ENCODE results near the gene ARL2BP. TPM values are rescaled to one million over a fixed set of nuclear protein-coding genes. Genes with fewer than 3 reads are reported as not detected.
A peak's percentile ranks its signal among the peaks of the same experiment; 100 is the strongest.
"Not testable (repeated sequence)": the region's sequence is repeated elsewhere in the genome, so short reads cannot be mapped to it uniquely, and the experiment has no call there.

ARL2BP gene
- total and polyA plus RNA-seq, 3 experiments from 2014 or later = 29.9 to 112 (median 30.1) TPM

DNA sequence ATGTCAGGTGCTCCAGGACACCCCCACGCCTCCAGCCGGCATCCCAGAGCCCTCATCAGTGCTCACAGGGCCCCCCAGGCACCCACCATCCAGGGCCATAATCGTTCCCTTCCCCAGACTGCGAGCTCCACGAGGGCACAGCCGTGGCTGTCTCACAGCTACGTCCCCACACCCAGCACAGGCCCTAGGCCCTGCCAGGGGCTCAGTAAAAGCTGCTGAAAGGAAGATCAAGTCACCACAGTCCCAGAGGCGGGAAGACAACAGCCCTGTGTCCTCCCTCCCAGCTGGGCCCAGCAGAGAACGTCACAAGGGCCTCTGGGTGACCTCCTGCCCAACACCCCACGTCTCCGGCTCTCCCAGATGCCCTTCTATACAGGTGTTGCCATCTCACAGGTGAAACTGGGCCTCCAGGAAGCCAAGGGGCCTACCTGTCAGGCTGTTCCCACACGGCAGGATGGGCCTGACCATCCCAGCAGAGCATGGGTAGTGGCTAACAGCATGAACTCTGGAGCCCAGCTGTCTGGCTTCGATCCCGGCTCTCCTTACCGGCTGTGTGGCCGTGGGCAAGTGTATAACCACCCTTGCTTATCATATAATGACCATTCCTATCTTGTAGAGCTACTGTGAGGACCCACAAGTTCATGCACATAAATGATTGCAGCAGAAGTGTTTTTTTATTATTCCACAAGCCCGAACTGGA lies 17.9 kb downstream of the ARL2BP start:
- Mint-ChIP-seq H3K9me3 (no peaks in the 10 kb centered on the region), H3K4me3 (no peak overlapping the region), H3K36me3 (no peaks in the 10 kb centered on the region), H3K27me3 (no peaks in the 10 kb centered on the region), H3K27ac (peak overlapping the region in 1 of 8 donors; percentile 58), H3K4me1 (peaks cover 17 to 40% (median 25%) of the 10 kb centered on the region in 3 donors)
- Histone ChIP-seq H3K4me1 (ENCODE audit: insufficient read depth, low read length) (peaks cover 48% of the 10 kb centered on the region), H3K36me3 (ENCODE audit: insufficient read depth, low read length) (no peaks in the 10 kb centered on the region), H3K9me3 (ENCODE audit: low read length) (no peaks in the 10 kb centered on the region), H3K27ac (ENCODE audit: low read depth, low read length) (no peak overlapping the region), H3K27me3 (ENCODE audit: insufficient read depth, low read length, poor library complexity, severe bottlenecking) (no peaks in the 10 kb centered on the region), H3K4me3 (ENCODE audit: low read length) (no peak overlapping the region)
- ChIA-PET POLR2A (no interaction called here), CTCF (interaction anchor here (1.7 kb wide), 1 partner anchor 18 kb away, joined by 3 read pairs; no protein-coding TSS in a partner anchor)
- no peak for DNase-seq

DNA sequence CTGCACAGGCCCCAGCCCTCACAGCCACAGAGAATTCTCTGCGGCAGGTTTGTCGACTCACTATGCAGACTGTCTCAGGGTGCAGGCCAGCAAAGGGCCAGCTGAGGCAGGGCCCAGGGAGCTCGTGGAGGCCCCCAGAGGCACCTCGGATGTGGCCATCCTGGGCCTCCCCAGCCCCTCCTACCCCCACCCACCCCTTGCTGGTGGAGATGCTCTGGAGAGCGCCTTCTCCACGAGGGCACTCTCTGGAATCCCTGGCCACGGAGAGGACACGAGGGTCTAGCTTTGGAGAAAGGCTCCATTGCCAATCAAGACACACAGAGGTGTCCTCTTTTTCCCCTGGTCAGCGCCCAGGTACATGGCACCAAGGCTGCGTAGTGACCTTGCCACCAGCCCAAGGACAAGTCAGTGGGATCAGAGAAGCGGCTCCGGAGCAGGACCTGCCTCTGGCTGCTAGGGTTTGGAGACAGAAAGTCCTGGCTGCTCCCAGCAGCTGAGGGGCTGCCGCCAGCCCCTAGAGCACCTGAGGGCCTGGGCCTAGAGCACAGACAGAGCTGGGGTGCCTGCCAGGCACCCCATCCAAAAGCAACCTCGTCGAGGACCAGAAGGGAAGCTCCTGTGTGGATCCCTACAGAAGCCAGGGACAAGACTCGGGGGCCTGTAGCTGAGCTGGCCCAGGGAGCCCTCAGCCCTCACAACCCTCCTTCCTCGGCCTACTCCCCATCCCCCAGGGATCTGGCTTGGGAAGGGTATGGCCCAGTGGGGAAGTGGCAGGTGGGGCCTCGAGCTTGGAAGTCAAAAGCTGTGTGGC lies 18.7 kb downstream of the ARL2BP start:
- peaks cover 56% of the 10 kb centered on the region for H3K4me1 ChIP-seq (ENCODE audit: insufficient read depth, low read length)
- peaks cover 19 to 45% (median 30%) of the 10 kb centered on the region in 3 donors for H3K4me1 Mint-ChIP-seq
- POLR2A ChIA-PET = no interaction called here

DNA sequence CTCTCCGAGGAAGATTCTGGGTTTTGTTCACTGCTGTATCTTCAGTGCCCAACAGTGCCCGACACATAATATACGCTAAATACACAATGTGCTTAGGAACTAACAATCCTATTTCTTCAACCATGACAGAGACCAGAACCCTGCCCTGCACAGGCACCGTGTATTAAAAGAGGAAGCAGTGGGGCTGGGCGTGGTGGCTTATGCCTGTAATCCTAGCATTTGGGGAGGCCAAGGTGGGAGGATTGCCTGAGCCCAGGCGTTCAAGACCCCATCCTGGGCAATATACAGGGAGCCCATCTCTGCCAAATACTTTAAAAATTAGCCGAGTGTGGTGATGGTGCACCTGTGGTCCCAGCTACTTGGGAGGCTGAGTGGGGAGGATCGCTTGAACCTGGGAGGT lies 19.3 kb downstream of the ARL2BP start:
- no peak for DNase-seq
- no peaks in the 10 kb centered on the region for H3K36me3 Mint-ChIP-seq
- H3K4me1 Mint-ChIP-seq = peaks cover 19 to 45% (median 30%) of the 10 kb centered on the region in 3 donors
- Histone ChIP-seq H3K4me3 (ENCODE audit: low read length) (no peak overlapping the region), H3K27ac (ENCODE audit: low read depth, low read length) (no peak overlapping the region), H3K4me1 (ENCODE audit: insufficient read depth, low read length) (peaks cover 62% of the 10 kb centered on the region), H3K9me3 (ENCODE audit: low read length) (no peaks in the 10 kb centered on the region), H3K36me3 (ENCODE audit: insufficient read depth, low read length) (no peaks in the 10 kb centered on the region), H3K27me3 (ENCODE audit: insufficient read depth, low read length, poor library complexity, severe bottlenecking) (no peaks in the 10 kb centered on the region)
- no peaks in the 10 kb centered on the region for H3K9me3 Mint-ChIP-seq
- no peaks in the 10 kb centered on the region for H3K27me3 Mint-ChIP-seq
- H3K27ac Mint-ChIP-seq = peak overlapping the region in 2 of 8 donors; percentile 42 to 57
- H3K4me3 Mint-ChIP-seq = no peak overlapping the region
- POLR2A ChIA-PET = no interaction called here
- CTCF ChIA-PET = interaction anchor here (0.9 kb wide), 1 partner anchor 180 kb away, joined by 3 read pairs; no protein-coding TSS in a partner anchor

More for the DNA sequence above, 18.7 kb downstream of the ARL2BP start:
- no peak for DNase-seq
- peak overlapping the region in 2 of 8 donors; percentile 42 to 57 for H3K27ac Mint-ChIP-seq
- CTCF ChIA-PET = interaction anchor here (0.9 to 1.7 kb wide), 2 partner anchors 17 to 180 kb away, joined by 3 read pairs; no protein-coding TSS in a partner anchor
- no peaks in the 10 kb centered on the region for H3K9me3 Mint-ChIP-seq
- Histone ChIP-seq H3K27me3 (ENCODE audit: insufficient read depth, low read length, poor library complexity, severe bottlenecking) (no peaks in the 10 kb centered on the region), H3K36me3 (ENCODE audit: insufficient read depth, low read length) (no peaks in the 10 kb centered on the region), H3K9me3 (ENCODE audit: low read length) (no peaks in the 10 kb centered on the region), H3K27ac (ENCODE audit: low read depth, low read length) (no peak overlapping the region), H3K4me3 (ENCODE audit: low read length) (no peak overlapping the region)
- H3K27me3 Mint-ChIP-seq = no peaks in the 10 kb centered on the region
- H3K4me3 Mint-ChIP-seq = no peak overlapping the region
- H3K36me3 Mint-ChIP-seq = no peaks in the 10 kb centered on the region

DNA sequence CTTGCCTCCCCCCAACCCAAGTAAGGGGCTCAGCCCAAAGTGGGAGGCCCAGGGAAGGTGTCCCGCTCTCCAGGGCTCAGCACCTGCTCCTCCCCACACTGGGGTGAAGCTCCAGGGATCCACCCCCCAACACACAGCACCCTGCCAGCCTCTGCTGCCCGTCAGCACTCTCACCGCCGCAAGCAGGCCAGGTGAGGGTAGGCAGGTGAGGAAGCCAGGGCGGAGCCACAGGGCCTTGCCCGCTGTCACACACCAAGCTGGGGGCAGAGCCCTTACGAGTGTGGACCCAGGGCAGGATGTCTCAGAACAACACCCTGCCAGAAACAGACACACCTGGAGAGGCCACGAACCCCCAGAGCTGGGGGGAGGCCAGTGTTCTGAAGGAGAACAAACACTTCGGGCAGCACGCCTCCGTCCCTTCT lies 19.9 kb downstream of the ARL2BP start:
- DNase-seq = peak in 1 of 5 donors; percentile 43
- no peaks in the 10 kb centered on the region for H3K27me3 Mint-ChIP-seq
- Histone ChIP-seq H3K4me3 (ENCODE audit: low read length) (no peak overlapping the region), H3K27me3 (ENCODE audit: insufficient read depth, low read length, poor library complexity, severe bottlenecking) (no peaks in the 10 kb centered on the region), H3K36me3 (ENCODE audit: insufficient read depth, low read length) (no peaks in the 10 kb centered on the region), H3K9me3 (ENCODE audit: low read length) (no peaks in the 10 kb centered on the region), H3K27ac (ENCODE audit: low read depth, low read length) (no peak overlapping the region), H3K4me1 (ENCODE audit: insufficient read depth, low read length) (peaks cover 60% of the 10 kb centered on the region)
- no peaks in the 10 kb centered on the region for H3K9me3 Mint-ChIP-seq
- no peak overlapping the region for H3K4me3 Mint-ChIP-seq
- H3K27ac Mint-ChIP-seq = peak overlapping the region in 3 of 8 donors; percentile 5 to 81 (median 50)
- peaks cover 19 to 40% (median 29%) of the 10 kb centered on the region in 3 donors for H3K4me1 Mint-ChIP-seq
- POLR2A ChIA-PET = no interaction called here
- CTCF ChIA-PET = interaction anchor here (0.9 kb wide), 1 partner anchor 181 kb away, joined by 3 read pairs; no protein-coding TSS in a partner anchor
- H3K36me3 Mint-ChIP-seq = no peaks in the 10 kb centered on the region

DNA sequence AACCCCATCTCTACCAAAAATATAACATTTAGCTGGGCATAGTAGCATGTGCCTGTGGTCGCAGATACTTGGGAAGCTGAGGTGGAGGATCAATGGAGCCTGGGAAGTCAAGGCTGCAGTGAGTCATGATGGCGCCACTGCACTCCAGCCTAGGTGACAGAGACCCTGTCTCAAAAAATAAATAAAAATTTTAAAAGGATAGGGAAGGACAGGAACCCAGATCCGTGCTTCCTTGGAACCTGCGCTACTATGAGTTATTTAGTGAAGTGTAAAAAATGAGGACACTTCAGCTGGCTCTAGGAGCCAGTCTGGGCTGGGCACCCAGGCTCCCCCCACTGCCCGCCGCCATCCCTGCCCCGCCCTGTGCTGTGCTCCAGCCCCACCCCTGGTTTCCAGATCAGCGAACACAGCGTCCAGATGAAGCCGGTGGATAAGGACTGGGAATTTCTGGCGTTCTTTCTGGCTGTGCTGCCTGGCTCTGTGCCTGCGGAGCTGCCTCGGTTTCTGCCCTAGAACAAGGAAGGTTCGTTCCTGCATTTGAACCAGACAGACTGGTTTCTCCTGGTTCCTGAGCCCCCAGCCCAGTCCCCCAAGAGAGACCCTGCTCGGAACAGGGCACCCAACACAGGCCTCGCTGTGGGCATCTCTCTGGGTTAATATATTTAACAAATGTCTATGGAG lies 20.9 kb downstream of the ARL2BP start:
- H3K27me3 ChIP-seq (ENCODE audit: insufficient read depth, low read length, poor library complexity, severe bottlenecking) = no peaks in the 10 kb centered on the region
- H3K4me1 Mint-ChIP-seq = peaks cover 13 to 31% (median 23%) of the 10 kb centered on the region in 3 donors
- peak overlapping the region; percentile 26 for H3K4me3 ChIP-seq (ENCODE audit: low read length)
- no peaks in the 10 kb centered on the region for H3K9me3 ChIP-seq (ENCODE audit: low read length)
- H3K36me3 ChIP-seq (ENCODE audit: insufficient read depth, low read length) = no peaks in the 10 kb centered on the region
- CTCF ChIA-PET = no interaction called here
- peak overlapping the region; percentile 21 for H3K27ac ChIP-seq (ENCODE audit: low read depth, low read length)
- H3K9me3 Mint-ChIP-seq = no peaks in the 10 kb centered on the region
- no peaks in the 10 kb centered on the region for H3K36me3 Mint-ChIP-seq
- no peaks in the 10 kb centered on the region for H3K27me3 Mint-ChIP-seq
- peak overlapping the region; percentile 26 to 88 (median 70) for H3K27ac Mint-ChIP-seq
- POLR2A ChIA-PET = no interaction called here
- DNase-seq = no peak
- peak overlapping the region in 3 of 7 donors; percentile 4 to 44 (median 33) for H3K4me3 Mint-ChIP-seq
- H3K4me1 ChIP-seq (ENCODE audit: insufficient read depth, low read length) = peaks cover 52% of the 10 kb centered on the region

DNA sequence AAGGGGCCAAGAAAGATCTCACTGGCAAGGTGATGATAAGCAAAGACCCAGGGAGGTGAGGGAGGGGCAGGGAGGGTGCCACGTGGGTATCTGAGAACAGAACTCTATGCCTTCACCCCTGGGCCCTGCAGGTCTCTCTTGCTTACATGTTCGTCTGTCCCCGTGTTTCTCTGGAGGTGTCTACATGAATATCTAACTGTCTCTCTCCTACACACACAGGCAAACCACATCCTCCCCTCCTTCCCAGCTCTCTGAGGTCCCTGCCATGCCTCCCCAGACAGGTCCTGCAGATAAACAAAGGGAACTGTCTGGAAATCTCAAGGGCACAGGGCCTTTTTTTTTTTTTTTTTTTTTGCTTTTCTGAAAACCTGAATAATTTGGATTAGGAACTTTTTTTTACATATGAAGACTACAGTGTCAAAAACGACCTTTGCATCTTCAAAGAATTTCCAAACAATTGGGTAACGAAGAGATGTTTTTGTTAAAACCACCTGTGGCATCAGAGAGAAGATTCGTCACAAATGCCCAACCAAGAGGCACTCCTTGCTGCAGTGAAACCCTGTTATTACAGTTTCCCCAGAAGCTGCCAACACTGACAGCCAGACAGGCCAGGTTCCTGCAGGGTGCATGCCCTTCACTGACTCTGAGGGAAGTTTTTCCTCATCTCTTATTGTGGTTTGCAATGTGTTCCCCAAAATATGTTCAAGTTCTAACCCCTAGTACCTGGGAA lies 21.6 kb downstream of the ARL2BP start:
- no peaks in the 10 kb centered on the region for H3K9me3 Mint-ChIP-seq
- no peaks in the 10 kb centered on the region for H3K27me3 Mint-ChIP-seq
- no peaks in the 10 kb centered on the region for H3K9me3 ChIP-seq (ENCODE audit: low read length)
- DNase-seq = peak in 2 of 5 donors; percentile 33 to 81
- POLR2A ChIA-PET = interaction anchor here (0.9 kb wide), 1 partner anchor 21 kb away, joined by 3 read pairs; the partner anchor contains the start of gene ARL2BP
- peak overlapping the region; percentile 21 for H3K27ac ChIP-seq (ENCODE audit: low read depth, low read length)
- H3K4me3 Mint-ChIP-seq = peak overlapping the region in 4 of 7 donors; percentile 15 to 44 (median 38)
- CTCF ChIA-PET = interaction anchor here (1.0 kb wide), 1 partner anchor 34 kb away, joined by 3 read pairs; no protein-coding TSS in a partner anchor
- peaks cover 13 to 31% (median 23%) of the 10 kb centered on the region in 3 donors for H3K4me1 Mint-ChIP-seq
- H3K36me3 ChIP-seq (ENCODE audit: insufficient read depth, low read length) = no peaks in the 10 kb centered on the region
- peak overlapping the region; percentile 26 for H3K4me3 ChIP-seq (ENCODE audit: low read length)
- H3K27ac Mint-ChIP-seq = peak overlapping the region; percentile 26 to 88 (median 75)
- peaks cover 52% of the 10 kb centered on the region for H3K4me1 ChIP-seq (ENCODE audit: insufficient read depth, low read length)
- H3K27me3 ChIP-seq (ENCODE audit: insufficient read depth, low read length, poor library complexity, severe bottlenecking) = no peaks in the 10 kb centered on the region
- H3K36me3 Mint-ChIP-seq = no peaks in the 10 kb centered on the region

DNA sequence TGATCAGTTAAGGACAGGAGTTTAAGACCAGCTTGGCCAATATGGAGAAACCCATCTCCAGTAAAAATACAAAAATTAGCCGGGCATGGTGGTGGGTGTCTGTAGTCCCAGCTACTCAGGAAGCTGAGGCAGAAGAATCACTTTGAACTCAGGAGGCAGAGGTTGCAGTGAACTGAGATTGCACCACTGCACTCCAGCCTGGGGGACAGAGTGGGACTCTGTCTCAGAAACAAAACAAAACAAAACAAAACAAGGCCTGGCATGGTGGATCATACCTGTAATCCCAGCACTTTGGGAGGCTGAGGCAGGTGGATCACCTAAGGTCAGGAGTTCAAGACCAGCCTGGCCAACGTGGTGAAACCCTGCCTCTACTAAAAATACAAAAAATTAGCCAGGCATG lies 22.3 kb downstream of the ARL2BP start:
- not testable (repeated sequence) for H3K9me3 ChIP-seq (ENCODE audit: low read length); H3K36me3 Mint-ChIP-seq; H3K27ac ChIP-seq (ENCODE audit: low read depth, low read length); H3K4me3 ChIP-seq (ENCODE audit: low read length); H3K9me3 Mint-ChIP-seq; H3K27me3 ChIP-seq (ENCODE audit: insufficient read depth, low read length, poor library complexity, severe bottlenecking); H3K36me3 ChIP-seq (ENCODE audit: insufficient read depth, low read length); H3K27me3 Mint-ChIP-seq
- Mint-ChIP-seq H3K4me3 (peak overlapping the region in 3 of 7 donors; percentile 8 to 43 (median 32)), H3K4me1 (peaks cover 13 to 31% (median 23%) of the 10 kb centered on the region in 3 donors), H3K27ac (peak overlapping the region; percentile 26 to 85 (median 70))
- ChIA-PET CTCF (interaction anchor here (1.0 kb wide), 1 partner anchor 33 kb away, joined by 3 read pairs; no protein-coding TSS in a partner anchor), POLR2A (interaction anchor here (0.7 to 0.9 kb wide), 2 partner anchors 22 to 621 kb away, joined by 3 to 6 read pairs; partner anchors contain the start of gene ARL2BP)
- H3K4me1 ChIP-seq (ENCODE audit: insufficient read depth, low read length) = peaks cover 52% of the 10 kb centered on the region
- peak in 1 of 5 donors; percentile 56 for DNase-seq
